ENCODE results near the gene EPOP. TPM values are rescaled to one million over a fixed set of nuclear protein-coding genes. Genes with fewer than 3 reads are reported as not detected.
A peak's percentile ranks its signal among the peaks of the same experiment; 100 is the strongest.

EPOP gene
- total and polyA plus RNA-seq, 2 of the 13 experiments (the other 11 are each of a cell fraction or from before 2014, with no cell fraction given) = 14.7 to 37.8 TPM

DNA sequence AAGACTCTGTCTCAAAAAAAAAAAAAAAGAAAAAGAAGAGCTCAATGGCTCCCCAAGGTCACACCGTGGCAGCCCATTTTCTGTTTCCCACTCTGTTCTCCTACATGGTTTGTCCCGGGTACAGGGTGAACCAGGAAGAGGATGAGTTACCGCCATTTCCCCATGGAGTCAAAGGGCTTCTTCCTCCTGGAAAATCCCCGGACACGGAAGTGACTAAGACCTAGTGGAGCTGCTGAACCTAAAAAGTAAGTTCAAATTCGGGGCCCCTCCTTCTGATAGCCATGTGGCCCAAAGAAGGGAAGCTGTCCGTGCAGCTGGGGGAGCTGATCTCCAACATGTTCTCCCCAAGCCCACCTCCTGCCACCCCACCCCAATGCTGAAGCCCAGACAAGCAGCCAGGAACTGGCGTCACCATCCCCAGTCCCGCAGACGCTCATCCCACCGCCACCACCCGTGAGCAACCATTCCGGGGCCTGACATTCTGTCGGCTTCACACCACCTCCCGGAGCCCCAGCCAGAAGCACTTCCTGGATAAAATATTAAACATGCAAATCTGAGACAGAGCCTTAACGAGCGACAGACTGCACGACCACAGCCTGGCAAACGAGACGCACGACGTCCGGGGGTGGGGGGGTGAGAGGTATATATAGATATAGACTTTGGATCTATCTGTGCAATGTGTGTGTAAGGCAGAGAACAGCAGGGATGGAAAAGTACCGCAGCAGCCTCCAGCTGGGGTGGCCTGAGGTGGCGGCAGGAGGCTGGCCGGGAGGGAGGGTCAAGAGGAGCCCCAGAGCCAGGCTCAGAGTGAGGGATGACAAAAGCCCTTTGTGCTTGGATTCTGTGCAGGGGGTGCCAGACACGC, 17.6 kb downstream of the EPOP start (continued):
- TF ChIP-seq FIP1L1 (IDR thresholded peaks at IDR 0.05; ENCODE audit: borderline replicate concordance, insufficient read depth, low read depth, low read length) (0 out of 2 replicates have a peak, but pooled peaks have one; percentile 75), MLX (CRISPR knock-in tag; IDR thresholded peaks at IDR 0.05) (0 out of 2 replicates have a peak, but pooled peaks have one; percentile 41), CBFB (CRISPR knock-in tag; IDR thresholded peaks at IDR 0.05) (peak; percentile 48; the same call in 1 of the 2 replicates), NKX3-1 (CRISPR knock-in tag; IDR thresholded peaks at IDR 0.05) (0 out of 2 replicates have a peak, but pooled peaks have one; percentile 1), RARG (CRISPR knock-in tag; IDR thresholded peaks at IDR 0.05; ENCODE audit: low read depth) (no peak), CHD2 (IDR thresholded peaks at IDR 0.05; ENCODE audit: low read depth, low read length) (no peak; the same call in none of the 2 replicates), MTF2 (CRISPR knock-in tag; IDR thresholded peaks at IDR 0.05; ENCODE audit: borderline replicate concordance) (no peak), ARNT (IDR thresholded peaks at IDR 0.05) (no peak), BRD4 (CRISPR knock-in tag; IDR thresholded peaks at IDR 0.05) (peak; percentile 75), ZBTB8A (CRISPR knock-in tag; IDR thresholded peaks at IDR 0.05; ENCODE audit: borderline replicate concordance, low read depth) (0 out of 2 replicates have a peak, but pooled peaks have one; percentile 20), MED13 (CRISPR knock-in tag; IDR thresholded peaks at IDR 0.05) (peak; percentile 91), MLLT10 (CRISPR knock-in tag; IDR thresholded peaks at IDR 0.05) (no peak), BORCS8-MEF2B (CRISPR knock-in tag; IDR thresholded peaks at IDR 0.05) (peak; percentile 90; the same call in 1 of the 2 replicates), ZNF512B (CRISPR knock-in tag; IDR thresholded peaks at IDR 0.05; ENCODE audit: borderline replicate concordance) (no peak), ZFYVE20 (CRISPR knock-in tag; IDR thresholded peaks at IDR 0.05; ENCODE audit: borderline replicate concordance, low read depth) (no peak), FOXP4 (CRISPR knock-in tag; IDR thresholded peaks at IDR 0.05) (peak; percentile 78; the same call in 1 of the 2 replicates), ZNF737 (CRISPR knock-in tag; IDR thresholded peaks at IDR 0.05; ENCODE audit: borderline replicate concordance) (no peak; the same call in 1 of the 2 replicates), ZNF660 (CRISPR knock-in tag; IDR thresholded peaks at IDR 0.05; ENCODE audit: borderline replicate concordance, low read depth) (no peak), ZNF878 (CRISPR knock-in tag; IDR thresholded peaks at IDR 0.05) (peak; percentile 48; the same call in 1 of the 2 replicates), ZNF451 (CRISPR knock-in tag; IDR thresholded peaks at IDR 0.05) (peak; percentile 52), CEBPB (IDR thresholded peaks at IDR 0.05; ENCODE audit: borderline replicate concordance, low read depth, low read length) (peak; percentile 76; the same call in 1 of the 2 replicates), ZNF44 (CRISPR knock-in tag; IDR thresholded peaks at IDR 0.05) (no peak)
